H1 (cell line): ENCODE measurements around the gene NDUFS4. TPM values are rescaled to one million over a fixed set of nuclear protein-coding genes. Genes with fewer than 3 reads are reported as not detected.

Experiments used
- CTCF ChIA-PET: fragments of 300-600 bp; sonication (Branson Sonifier 250); formaldehyde crosslinking; loops from one replicate; lab custom pipeline; 2021; ENCODE audit not compliant: partially characterized antibody; lab: Charles Lee
- POLR2A ChIA-PET: fragments of 300-600 bp; sonication (Branson Sonifier 250); formaldehyde crosslinking; loops from one replicate; lab custom pipeline; 2021; ENCODE audit warnings: inconsistent platforms; ENCODE audit not compliant: partially characterized antibody; lab: Charles Lee
- DNase-seq, 2 experiments: peaks; one replicate each; pipeline versions ENCODE4 v3.0.0 to v3.0.0-alpha.2; 2010 to 2022; ENCODE audit warnings: low spot score in 2 of 2, low read depth in 1 of 2, mixed read lengths in 1 of 2
- FAIRE-seq: peaks from 2 replicates; lab custom pipeline; 2011; peaks lifted over from hg19 to GRCh38; lab: Jason Lieb, UNC
- H2AFZ ChIP-seq: 2 replicates; pipeline ENCODE4 v1.8.1; 2012; ENCODE audit warnings: low read length, inconsistent platforms
- H2AK5ac ChIP-seq: 2 replicates; pipeline ENCODE4 v1.6.1; 2013; ENCODE audit warnings: low read depth, low read length
- H2BK120ac ChIP-seq: replicated peaks from 2 replicates; pipeline ENCODE3; 2013; ENCODE audit warnings: low read depth, low read length, inconsistent platforms
- H2BK12ac ChIP-seq: 2 replicates; pipeline ENCODE4 v1.6.1; 2013; ENCODE audit warnings: low read depth, low read length
- H2BK15ac ChIP-seq: 2 replicates; pipeline ENCODE4 v1.6.1; 2013; ENCODE audit warnings: low read length
- H2BK20ac ChIP-seq: 2 replicates; pipeline ENCODE4 v1.6.1; 2013; ENCODE audit warnings: low read length
- H2BK5ac ChIP-seq: 2 replicates; pipeline ENCODE4 v1.6.1; 2013; ENCODE audit warnings: low read depth, low read length
- H3K14ac ChIP-seq: 2 replicates; pipeline ENCODE4 v1.6.1; 2013; ENCODE audit warnings: inconsistent platforms; ENCODE audit not compliant: insufficient read length
- H3K18ac ChIP-seq: 2 replicates; pipeline ENCODE4 v1.6.1; 2013; ENCODE audit warnings: low read length; ENCODE audit errors: extremely low read depth
- H3K23ac ChIP-seq: 2 replicates; pipeline ENCODE4 v1.6.1; 2013; ENCODE audit warnings: inconsistent platforms; ENCODE audit not compliant: insufficient read length
- H3K23me2 ChIP-seq: 2 replicates; pipeline ENCODE4 v1.6.1; 2013; ENCODE audit warnings: low read depth, low read length
- H3K27ac ChIP-seq: 2 replicates; pipeline ENCODE4 v1.6.1; 2011; ENCODE audit warnings: low read depth, low read length, inconsistent platforms
- H3K27me3 ChIP-seq, 4 experiments: replicated peaks in 1 of 4; 1 replicate in 1 of 4; 2 replicates in 3 of 4; pipeline versions ENCODE4 v1.6.1 to v1.8.1; 2011 to 2013; ENCODE audit warnings: low read length in 3 of 4, mild to moderate bottlenecking in 3 of 4, inconsistent platforms in 2 of 4, mixed read lengths in 2 of 4, moderate library complexity in 1 of 4; ENCODE audit not compliant: control insufficient read depth in 3 of 4, insufficient read depth in 3 of 4; ENCODE audit errors: extremely low read depth in 1 of 4
- H3K36me3 ChIP-seq, 4 experiments: 2 replicates each; pipeline versions ENCODE4 v1.6.1 to v1.8.1; 2011 to 2013; ENCODE audit warnings: mild to moderate bottlenecking in 4 of 4, low read length in 3 of 4, moderate library complexity in 2 of 4, control low read depth in 1 of 4, inconsistent platforms in 1 of 4; ENCODE audit not compliant: insufficient read depth in 4 of 4, control insufficient read depth in 2 of 4
- H3K4ac ChIP-seq: replicated peaks from 2 replicates; pipeline ENCODE3; 2013; ENCODE audit warnings: low read length, low read depth, mixed read lengths, inconsistent platforms; ENCODE audit not compliant: insufficient read length
- H3K4me1 ChIP-seq, 4 experiments: replicated peaks in 1 of 4; 1 replicate in 1 of 4; 2 replicates in 3 of 4; pipeline versions ENCODE4 v1.6.1 to v1.8.1; 2011 to 2013; ENCODE audit warnings: low read length in 3 of 4, inconsistent platforms in 2 of 4, mixed read lengths in 1 of 4; ENCODE audit not compliant: insufficient read depth in 4 of 4, control insufficient read depth in 3 of 4
- H3K4me2 ChIP-seq, 2 experiments: 2 replicates each; pipeline versions ENCODE4 v1.6.1 to v1.8.1; 2011 to 2013; ENCODE audit warnings: low read depth in 2 of 2, low read length in 2 of 2, control low read depth in 1 of 2, inconsistent platforms in 1 of 2, mild to moderate bottlenecking in 1 of 2; ENCODE audit not compliant: insufficient read depth in 1 of 2
- H3K4me3 ChIP-seq, 4 experiments: fragments of 200-600, 300-600 bp in 1 of 4; sonication (generic), shearing (Covaris generic), sonication (Bioruptor Twin) in 1 of 4; 2 replicates each; pipeline versions ENCODE4 v1.5.1 to v1.8.1; 2011 to 2016; ENCODE audit warnings: low read length in 4 of 4, low read depth in 3 of 4, control low read depth in 2 of 4, inconsistent platforms in 2 of 4, mild to moderate bottlenecking in 2 of 4, mixed read lengths in 1 of 4, moderate library complexity in 1 of 4; ENCODE audit not compliant: insufficient read depth in 2 of 4; ENCODE audit errors: extremely low read depth in 1 of 4
- H3K56ac ChIP-seq: replicated peaks from 2 replicates; pipeline ENCODE3; 2013; ENCODE audit warnings: low read depth, mild to moderate bottlenecking, mixed read lengths, low read length, inconsistent platforms; ENCODE audit not compliant: insufficient read length
- H3K79me1 ChIP-seq: 2 replicates; pipeline ENCODE4 v1.6.1; 2013; ENCODE audit warnings: low read depth, low read length, control low read depth
- H3K79me2 ChIP-seq, 2 experiments: 2 replicates each; pipeline versions ENCODE4 v1.6.1 to v1.8.1; 2012 to 2013; ENCODE audit warnings: low read length in 2 of 2, mild to moderate bottlenecking in 2 of 2, inconsistent platforms in 1 of 2; ENCODE audit not compliant: insufficient read depth in 2 of 2, control insufficient read depth in 1 of 2
- H3K9ac ChIP-seq, 4 experiments: replicated peaks in 1 of 4; 1 replicate in 1 of 4; 2 replicates in 3 of 4; pipeline versions ENCODE4 v1.6.1 to v1.8.1; 2011 to 2013; ENCODE audit warnings: low read depth in 3 of 4, low read length in 3 of 4, control low read depth in 2 of 4, mild to moderate bottlenecking in 2 of 4, moderate library complexity in 2 of 4, inconsistent platforms in 1 of 4; ENCODE audit errors: extremely low read depth in 1 of 4
- H3K9me3 ChIP-seq, 2 experiments: 2 replicates each; pipeline versions ENCODE4 v1.6.1 to v1.8.1; 2012 to 2013; ENCODE audit warnings: mild to moderate bottlenecking in 2 of 2, moderate library complexity in 2 of 2, control low read depth in 1 of 2, inconsistent platforms in 1 of 2, low read depth in 1 of 2, low read length in 1 of 2, mixed read lengths in 1 of 2; ENCODE audit not compliant: insufficient read depth in 2 of 2
- H4K20me1 ChIP-seq, 2 experiments: replicated peaks in 1 of 2; 2 replicates each; pipeline versions ENCODE3 to v1.8.1; 2011 to 2013; ENCODE audit warnings: inconsistent platforms in 2 of 2, low read length in 2 of 2, mild to moderate bottlenecking in 1 of 2; ENCODE audit not compliant: insufficient read depth in 2 of 2, control insufficient read depth in 1 of 2
- H4K5ac ChIP-seq: 2 replicates; pipeline ENCODE4 v1.6.1; 2013; ENCODE audit warnings: low read length, low read depth, mixed read lengths, inconsistent platforms; ENCODE audit not compliant: insufficient read length
- H4K8ac ChIP-seq: 2 replicates; pipeline ENCODE4 v1.8.0; 2013; ENCODE audit warnings: mild to moderate bottlenecking, moderate library complexity, low read length, inconsistent platforms; ENCODE audit not compliant: insufficient read depth; ENCODE audit errors: extremely low read depth
- H4K91ac ChIP-seq: replicated peaks from 2 replicates; pipeline ENCODE3; 2013; ENCODE audit warnings: low read length, mixed read lengths, inconsistent platforms; ENCODE audit not compliant: insufficient read length
- PHF8 ChIP-seq: fragments of 200-600 bp; sonication (generic); conservative IDR thresholded peaks from 2 replicates; pipeline ENCODE4 v1.7.1; 2012; ENCODE audit warnings: low read depth, mild to moderate bottlenecking, inconsistent platforms, low read length, moderate library complexity
- WGBS, 2 experiments: shearing (Covaris generic) in 1 of 2; methylation state at CpG; one replicate each; pipeline versions ENCODE4 v1.1.6 to v1.1.7; 2013 to 2015; ENCODE audit warnings: low lambda C conversion rate in 2 of 2, mixed read lengths in 2 of 2, inconsistent platforms in 1 of 2, low coverage in 1 of 2, missing lambda C conversion rate in 1 of 2; ENCODE audit not compliant: insufficient replicate concordance in 2 of 2, insufficient coverage in 1 of 2, insufficient read length in 1 of 2; ENCODE audit errors: extremely low coverage in 1 of 2, missing lambda C conversion rate in 1 of 2; 5-methylcytosine and 5-hydroxymethylcytosine counted together
- polyA plus RNA-seq, 7 experiments: library from polyadenylated mRNA; depleted of rRNA in 3 of 7; stranded (reverse) in 5 of 7; unstranded in 2 of 7; fragments of >200 nt in 5 of 7; fragments of 200-250 nt in 2 of 7; gene quantifications; 1 replicate in 5 of 7; 2 replicates in 1 of 7; 4 replicates in 1 of 7; pipeline versions ENCODE4 v1.2.1 to v1.2.3, GENCODE V29; 2011 to 2013; ENCODE audit warnings: missing spikeins in 2 of 7, mixed read lengths in 2 of 7
- total RNA-seq: library from RNA; stranded (reverse); fragmentation: NEBNext Ultra II Directional; extraction: Animal tissue kit (Norgen Biotek cat#: 25700); gene quantifications from 2 replicates; pipeline ENCODE4 v1.2.1, GENCODE V29; 2021

NDUFS4 gene
- total and polyA plus RNA-seq, 2 of the 8 experiments (the other 6 are each of a cell fraction or from before 2014, with no cell fraction given) = 74.6 to 75.9 TPM

- no peak for TF ChIP-seq PHF8
- FAIRE-seq = no peak
- no peak overlapping the region for H3K23ac ChIP-seq
- no peaks in the 10 kb centered on the region for H3K23me2 ChIP-seq
- H3K79me1 ChIP-seq = no peaks in the 10 kb centered on the region
- WGBS, 2 experiments = 100% methylated on average over 1 of the region's 1 CpG; no CpG with 5 or more reads in 1 of the 2 experiments
- H3K27ac ChIP-seq = no peak overlapping the region
- H3K36me3 ChIP-seq = peaks cover 0 to 6% (median 0%) of the 10 kb centered on the region in 4 experiments; a peak in 3 of 8 replicates
- H2AFZ ChIP-seq = no peak overlapping the region
- no peak overlapping the region for H4K8ac ChIP-seq
- H3K9me3 ChIP-seq = no peaks in the 10 kb centered on the region
- H3K56ac ChIP-seq = no peak overlapping the region
- H3K4me3 ChIP-seq = no peak overlapping the region
- H2AK5ac ChIP-seq = no peak overlapping the region
- ChIA-PET POLR2A (no interaction called here), CTCF (no interaction called here)
- no peak overlapping the region for H3K9ac ChIP-seq
- peaks cover 0 to 2% (median under 1%) of the 10 kb centered on the region in 4 experiments; a peak in 2 of 7 replicates for H3K4me1 ChIP-seq
- DNase-seq = no peak
- no peaks in the 10 kb centered on the region for H4K20me1 ChIP-seq
- H3K14ac ChIP-seq = no peak overlapping the region
- H2BK12ac ChIP-seq = no peak overlapping the region
- no peak overlapping the region for H2BK5ac ChIP-seq
- H2BK120ac ChIP-seq = no peak overlapping the region
- no peaks in the 10 kb centered on the region for H3K27me3 ChIP-seq
- H3K4me2 ChIP-seq = no peak overlapping the region
- no peak overlapping the region for H2BK15ac ChIP-seq
- H4K5ac ChIP-seq = no peak overlapping the region
- H3K79me2 ChIP-seq = no peaks in the 10 kb centered on the region
- no peak overlapping the region for H3K18ac ChIP-seq
- no peak overlapping the region for H2BK20ac ChIP-seq
- no peak overlapping the region for H4K91ac ChIP-seq
- no peak overlapping the region for H3K4ac ChIP-seq
Observed at GRCh38 chr5:53681079-53681478, 120.6 kb downstream of the NDUFS4 start.
